SW480 (cell line): ENCODE measurements around the gene B4GALNT4.
"Not testable (repeated sequence)": the region's sequence is repeated elsewhere in the genome, so short reads cannot be mapped to it uniquely, and the experiment has no call there.

Experiments used
- DNase-seq: peaks from one replicate; pipeline ENCODE4 v3.0.0-alpha.2; 2016; ENCODE audit warnings: low spot score

B4GALNT4 gene

GRCh38 chr11:375065-376025 is 6.0 kb downstream of the B4GALNT4 start:
- DNase-seq, result no peak

GRCh38 chr11:376531-377173 is 7.4 kb downstream of the B4GALNT4 start:
- no peak for DNase-seq

GRCh38 chr11:377174-377865 is 8.0 kb downstream of the B4GALNT4 start:
- DNase-seq, result no peak

- no peak for DNase-seq
These were observed 8.7 kb downstream of the B4GALNT4 start for GRCh38 chr11:377883-378500.

- DNase-seq, result no peak
These were observed 10.2 kb downstream of the B4GALNT4 start for GRCh38 chr11:379205-380094.

GRCh38 chr11:380095-380480 is 10.8 kb downstream of the B4GALNT4 start:
- DNase-seq, result no peak

- no peak for DNase-seq
These were observed 11.2 kb downstream of the B4GALNT4 start for GRCh38 chr11:380491-380890.

GRCh38 chr11:380996-381395 is 11.7 kb downstream of the B4GALNT4 start:
- DNase-seq, result no peak

- no peak for DNase-seq
These were observed 12.3 kb downstream of the B4GALNT4 start for GRCh38 chr11:381501-382072.

- DNase-seq, result no peak
These were observed 12.9 kb downstream of the B4GALNT4 start for GRCh38 chr11:382081-382629.

GRCh38 chr11:383431-383830 is 14.1 kb downstream of the B4GALNT4 start:
- no peak for DNase-seq

GRCh38 chr11:384511-384910 is 15.2 kb downstream of the B4GALNT4 start:
- DNase-seq, result no peak

GRCh38 chr11:385594-386351 is 16.5 kb downstream of the B4GALNT4 start:
- DNase-seq, result no peak

- no peak for DNase-seq
These were observed 17.2 kb downstream of the B4GALNT4 start for GRCh38 chr11:386483-386882.

- DNase-seq, result no peak
These were observed 18.0 kb downstream of the B4GALNT4 start for GRCh38 chr11:387193-387793.

- not testable (repeated sequence) for DNase-seq
These were observed 20.1 kb downstream of the B4GALNT4 start for GRCh38 chr11:389369-389768.

- DNase-seq, result no peak
These were observed 20.9 kb downstream of the B4GALNT4 start for GRCh38 chr11:390175-390574.

GRCh38 chr11:391117-392017 is 22.1 kb downstream of the B4GALNT4 start:
- no peak for DNase-seq
